GM12864 (cell line): ENCODE data around the gene ISCU.
A peak's percentile ranks its signal among the peaks of the same experiment; 100 is the strongest.
"Not testable (repeated sequence)": the region's sequence is repeated elsewhere in the genome, so short reads cannot be mapped to it uniquely, and the experiment has no call there.

Experiments
- DNase-seq: peaks from one replicate; pipeline ENCODE4 v3.0.0-alpha.2; 2011; ENCODE audit warnings: low read depth
- H3K4me3 ChIP-seq: 2 replicates; pipeline ENCODE4 v1.5.1; 2011; ENCODE audit warnings: mild to moderate bottlenecking, low read depth, low read length, control low read depth
- CTCF ChIP-seq: IDR thresholded peaks from 2 replicates; pipeline ENCODE4 v1.5.1; 2011; ENCODE audit warnings: low read depth, mild to moderate bottlenecking, moderate library complexity, low read length, control low read depth, inconsistent platforms; ENCODE audit errors: missing control alignments

Gene ISCU

GRCh38 chr12:108543652-108544051 lies 18.7 kb upstream of the ISCU start:
- TF ChIP-seq CTCF: no peak
- no peak overlapping the region for H3K4me3 ChIP-seq
- no peak for DNase-seq

GRCh38 chr12:108547686-108548085 lies 14.7 kb upstream of the ISCU start:
- no peak for TF ChIP-seq CTCF
- no peak for DNase-seq
- no peak overlapping the region for H3K4me3 ChIP-seq

GRCh38 chr12:108548954-108549521 lies 13.4 kb upstream of the ISCU start:
- peak overlapping the region; percentile 22; the same call in 1 of the 2 replicates for H3K4me3 ChIP-seq
- no peak for DNase-seq
- no peak for TF ChIP-seq CTCF

DNA sequence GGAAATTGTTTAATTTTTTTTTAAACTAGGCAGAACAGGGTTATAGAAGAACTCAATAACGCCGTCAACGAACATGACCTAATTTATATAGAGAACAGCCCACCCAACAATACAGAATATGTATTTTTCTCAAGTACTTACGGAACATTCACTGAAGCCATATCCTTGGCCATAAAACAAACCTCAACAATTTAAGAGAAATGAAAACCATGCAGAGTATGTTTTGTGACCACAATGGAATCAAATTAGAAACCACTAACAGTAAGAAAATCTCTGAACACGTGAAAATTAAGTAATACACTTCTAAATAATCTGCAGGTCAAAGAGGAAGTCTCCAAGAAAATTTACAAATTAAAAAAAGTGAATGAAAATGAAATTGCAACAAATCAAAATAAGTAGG lies 10.9 kb upstream of the ISCU start:
- H3K4me3 ChIP-seq: no peak overlapping the region
- DNase-seq: no peak
- TF ChIP-seq CTCF: no peak

GRCh38 chr12:108553799-108554198 lies 8.6 kb upstream of the ISCU start:
- no peak overlapping the region for H3K4me3 ChIP-seq
- no peak for DNase-seq
- no peak for TF ChIP-seq CTCF

DNA sequence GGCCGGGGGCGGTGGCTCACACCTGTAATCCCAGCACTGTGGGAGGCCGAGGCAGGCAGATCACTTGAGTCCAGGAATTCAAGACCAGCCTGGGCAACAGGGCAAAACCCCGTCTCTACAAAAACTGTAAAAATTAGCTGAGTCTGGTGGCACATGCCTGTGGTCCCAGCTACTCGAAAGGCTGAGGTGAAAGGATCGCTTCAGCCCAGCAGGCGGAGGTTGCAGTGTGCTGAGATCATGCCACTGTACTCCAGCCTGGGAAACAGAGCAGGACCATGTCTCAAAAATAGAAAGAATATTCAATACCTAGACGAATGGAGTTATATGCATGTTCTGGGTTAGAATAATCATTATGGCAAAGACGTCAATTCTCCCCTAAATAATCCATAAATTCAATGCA lies 7.0 kb upstream of the ISCU start:
- not testable (repeated sequence) for H3K4me3 ChIP-seq, DNase-seq

GRCh38 chr12:108559007-108559655 lies 3.3 kb upstream of the ISCU start:
- no peak for TF ChIP-seq CTCF
- DNase-seq: no peak
- peak overlapping the region; percentile 68 for H3K4me3 ChIP-seq
